ENCODE results near the gene NCAPG2.

The NCAPG2 gene

GRCh38 chr7:158611541-158611940, 93.1 kb downstream of the NCAPG2 start:
- peaks cover 4% of the 10 kb centered on the region; the same call in 1 of the 2 replicates for H3K36me3 ChIP-seq (ENCODE audit: insufficient read depth)
- no peak overlapping the region for H3K27ac ChIP-seq
- H3K27me3 ChIP-seq (ENCODE audit: insufficient read depth, low read depth), result no peaks in the 10 kb centered on the region
- no peak for TF ChIP-seq CTCF (conservative IDR thresholded peaks at IDR 0.05; ENCODE audit: low read depth, low read length)
- no peak overlapping the region for H3K4me3 ChIP-seq (IDR thresholded peaks at IDR 0.05; ENCODE audit: insufficient read depth, low read depth, low read length)
- H3K4me1 ChIP-seq (ENCODE audit: low read depth, poor library complexity, severe bottlenecking), result no peaks in the 10 kb centered on the region
- no peaks in the 10 kb centered on the region for H3K79me2 ChIP-seq (ENCODE audit: insufficient read depth, low read depth)
- no peak overlapping the region for H2AFZ ChIP-seq (ENCODE audit: low read depth)
- H3K4me2 ChIP-seq, result no peak overlapping the region
- H3K9ac ChIP-seq, result no peak overlapping the region
- H4K20me1 ChIP-seq (ENCODE audit: insufficient read depth), result no peaks in the 10 kb centered on the region

GRCh38 chr7:158609313-158609974, 95.2 kb downstream of the NCAPG2 start:
- no peak overlapping the region for H3K4me3 ChIP-seq (IDR thresholded peaks at IDR 0.05; ENCODE audit: insufficient read depth, low read depth, low read length)
- peaks cover 4% of the 10 kb centered on the region; the same call in 1 of the 2 replicates for H3K36me3 ChIP-seq (ENCODE audit: insufficient read depth)
- H3K27ac ChIP-seq, result no peak overlapping the region
- no peak for TF ChIP-seq CTCF (conservative IDR thresholded peaks at IDR 0.05; ENCODE audit: low read depth, low read length)
- H3K79me2 ChIP-seq (ENCODE audit: insufficient read depth, low read depth), result no peaks in the 10 kb centered on the region
- no peak overlapping the region for H3K9ac ChIP-seq
- H3K4me2 ChIP-seq, result no peak overlapping the region
- no peaks in the 10 kb centered on the region for H3K4me1 ChIP-seq (ENCODE audit: low read depth, poor library complexity, severe bottlenecking)
- no peak overlapping the region for H2AFZ ChIP-seq (ENCODE audit: low read depth)
- no peaks in the 10 kb centered on the region for H4K20me1 ChIP-seq (ENCODE audit: insufficient read depth)
- H3K27me3 ChIP-seq (ENCODE audit: insufficient read depth, low read depth), result no peaks in the 10 kb centered on the region

- no peak overlapping the region for H3K9ac ChIP-seq
- TF ChIP-seq CTCF (conservative IDR thresholded peaks at IDR 0.05; ENCODE audit: low read depth, low read length), result no peak
- H3K36me3 ChIP-seq (ENCODE audit: insufficient read depth), result no peaks in the 10 kb centered on the region
Observed at GRCh38 chr7:158607563-158607962, 97.0 kb downstream of the NCAPG2 start.

GRCh38 chr7:158606671-158607424, 97.8 kb downstream of the NCAPG2 start:
- Histone ChIP-seq H3K9ac (no peak overlapping the region), H3K36me3 (ENCODE audit: insufficient read depth) (no peaks in the 10 kb centered on the region), H3K79me2 (ENCODE audit: insufficient read depth, low read depth) (no peaks in the 10 kb centered on the region), H3K4me3 (IDR thresholded peaks at IDR 0.05; ENCODE audit: insufficient read depth, low read depth, low read length) (no peak overlapping the region), H3K27ac (no peak overlapping the region), H3K27me3 (ENCODE audit: insufficient read depth, low read depth) (no peaks in the 10 kb centered on the region), H3K4me1 (ENCODE audit: low read depth, poor library complexity, severe bottlenecking) (no peaks in the 10 kb centered on the region), H2AFZ (ENCODE audit: low read depth) (no peak overlapping the region), H4K20me1 (ENCODE audit: insufficient read depth) (no peaks in the 10 kb centered on the region), H3K4me2 (no peak overlapping the region)
- TF ChIP-seq CTCF (conservative IDR thresholded peaks at IDR 0.05; ENCODE audit: low read depth, low read length), result no peak

More at GRCh38 chr7:158607563-158607962, 97.0 kb downstream of the NCAPG2 start:
- Histone ChIP-seq H3K4me1 (ENCODE audit: low read depth, poor library complexity, severe bottlenecking) (no peaks in the 10 kb centered on the region), H3K4me2 (no peak overlapping the region), H2AFZ (ENCODE audit: low read depth) (no peak overlapping the region), H3K27me3 (ENCODE audit: insufficient read depth, low read depth) (no peaks in the 10 kb centered on the region), H3K27ac (no peak overlapping the region), H3K79me2 (ENCODE audit: insufficient read depth, low read depth) (no peaks in the 10 kb centered on the region), H4K20me1 (ENCODE audit: insufficient read depth) (no peaks in the 10 kb centered on the region), H3K4me3 (IDR thresholded peaks at IDR 0.05; ENCODE audit: insufficient read depth, low read depth, low read length) (no peak overlapping the region)
